Neural cell (in vitro differentiated cells): ENCODE measurements around the gene KCNJ10. TPM values are rescaled to one million over a fixed set of nuclear protein-coding genes. Genes with fewer than 3 reads are reported as not detected.

ENCODE experiments used
- H2AFZ ChIP-seq: fragments of 200-600, 300-800 bp; sonication (generic), shearing (Covaris generic); 2 replicates; pipeline ENCODE4 v1.6.0; 2014; ENCODE audit warnings: low read depth, mild to moderate bottlenecking, antibody characterized with exemption, low read length, moderate library complexity
- H3F3A ChIP-seq: fragments of 200-600 bp; shearing (Covaris generic); 2 replicates; pipeline ENCODE4 v1.6.1; 2016; ENCODE audit warnings: mild to moderate bottlenecking, moderate library complexity, mixed read lengths, antibody characterized with exemption, low read length; ENCODE audit not compliant: insufficient read depth, poor library complexity, severe bottlenecking
- H3K27ac ChIP-seq: fragments of 200-600, 300-800 bp; sonication (generic), shearing (Covaris generic); 2 replicates; pipeline ENCODE4 v1.5.1; 2014; ENCODE audit warnings: mild to moderate bottlenecking, low read length, moderate library complexity
- H3K27me3 ChIP-seq: fragments of 300-800, 200-600 bp; sonication (generic), shearing (Covaris generic); 2 replicates; pipeline ENCODE4 v1.6.0; 2014; ENCODE audit warnings: mild to moderate bottlenecking, low read depth, low read length, moderate library complexity; ENCODE audit not compliant: insufficient read depth
- H3K36me3 ChIP-seq: fragments of 300-800, 200-600 bp; sonication (generic), shearing (Covaris generic); 2 replicates; pipeline ENCODE4 v1.5.1; 2014; ENCODE audit warnings: mild to moderate bottlenecking, antibody characterized with exemption, low read length, moderate library complexity; ENCODE audit not compliant: insufficient read depth
- H3K4me2 ChIP-seq: fragments of 300-800, 200-600 bp; sonication (generic), shearing (Covaris generic); 2 replicates; pipeline ENCODE4 v1.6.0; 2014; ENCODE audit warnings: mild to moderate bottlenecking, low read length
- H3K4me3 ChIP-seq: fragments of 300-800, 200-600 bp; sonication (generic), shearing (Covaris generic); 2 replicates; pipeline ENCODE4 v1.5.1; 2014; ENCODE audit warnings: mild to moderate bottlenecking, low read length, moderate library complexity
- H3K79me2 ChIP-seq: fragments of 200-600 bp; shearing (Covaris generic); replicated peaks from 2 replicates; pipeline ENCODE4 v1.6.0; 2014; ENCODE audit warnings: mild to moderate bottlenecking, low read length, moderate library complexity; ENCODE audit not compliant: insufficient read depth
- H3K9ac ChIP-seq: fragments of 300-800, 200-600 bp; sonication (generic), shearing (Covaris generic); 2 replicates; pipeline ENCODE4 v1.6.1; 2016; ENCODE audit warnings: mild to moderate bottlenecking, low read length, mixed read lengths
- H3K9me2 ChIP-seq: fragments of 200-600 bp; shearing (Covaris generic); 2 replicates; pipeline ENCODE4 v1.6.1; 2016; ENCODE audit warnings: mild to moderate bottlenecking, low read length, mixed read lengths; ENCODE audit not compliant: insufficient read depth
- H3K9me3 ChIP-seq: fragments of 200-600, 300-800 bp; sonication (generic), shearing (Covaris generic); 2 replicates; pipeline ENCODE4 v1.6.1; 2016; ENCODE audit warnings: mild to moderate bottlenecking, mixed run types, low read length, moderate library complexity, mixed read lengths
- H4K20me1 ChIP-seq: fragments of 200-600 bp; shearing (Covaris generic); 2 replicates; pipeline ENCODE4 v1.6.1; 2016; ENCODE audit warnings: mild to moderate bottlenecking, mixed run types; ENCODE audit not compliant: insufficient read depth
- EP300 ChIP-seq: fragments of 450-650 bp; conservative IDR thresholded peaks from 2 replicates; pipeline ENCODE4 v1.6.1; 2014; ENCODE audit warnings: antibody characterized with exemption, mild to moderate bottlenecking, moderate library complexity; ENCODE audit not compliant: poor library complexity, severe bottlenecking
- EZH2 ChIP-seq: fragments of 200-600, 300-800 bp; shearing (Covaris generic), sonication (generic); IDR thresholded peaks from 2 replicates; pipeline ENCODE4 v1.6.1; 2014; ENCODE audit warnings: antibody characterized with exemption, low read length, borderline replicate concordance, mild to moderate bottlenecking; ENCODE audit not compliant: insufficient read depth, poor library complexity, severe bottlenecking
- MXI1 ChIP-seq: fragments of 450-650 bp; conservative IDR thresholded peaks from 2 replicates; pipeline ENCODE4 v1.6.1; 2014; ENCODE audit warnings: antibody characterized with exemption, mild to moderate bottlenecking; ENCODE audit not compliant: poor library complexity, severe bottlenecking
- POLR2AphosphoS5 ChIP-seq: IDR thresholded peaks from 2 replicates; pipeline ENCODE4 v1.6.1; 2012
- RAD21 ChIP-seq: fragments of 450-650 bp; conservative IDR thresholded peaks from 2 replicates; pipeline ENCODE4 v1.6.1; 2014; ENCODE audit warnings: antibody characterized with exemption, mild to moderate bottlenecking, moderate library complexity
- SMC3 ChIP-seq: fragments of 450-650 bp; conservative IDR thresholded peaks from 2 replicates; pipeline ENCODE4 v1.6.1; 2014; ENCODE audit warnings: antibody characterized with exemption, mild to moderate bottlenecking, moderate library complexity; ENCODE audit not compliant: poor library complexity
- TAF1 ChIP-seq: IDR thresholded peaks from 2 replicates; pipeline ENCODE4 v1.6.1; 2012; ENCODE audit warnings: low read depth
- polyA plus RNA-seq: library from polyadenylated mRNA; depleted of rRNA; stranded (reverse); fragments of >200 nt; gene quantifications from 2 replicates; pipeline ENCODE4 v1.2.3, GENCODE V29; 2014
- TF ChIP-seq, protein P1 (sequence below): IDR thresholded peaks from 2 replicates; pipeline ENCODE4 v1.6.1; 2012; ENCODE audit warnings: borderline replicate concordance
- TF ChIP-seq, protein P2 (sequence below): fragments of 450-650 bp; IDR thresholded peaks from 2 replicates; pipeline ENCODE4 v1.5.1; 2014; ENCODE audit warnings: antibody characterized with exemption, mild to moderate bottlenecking, moderate library complexity; ENCODE audit not compliant: poor library complexity, severe bottlenecking

The KCNJ10 gene
- polyA plus RNA-seq, 1 donor from 2014 or later = not detected

- H3K27me3 ChIP-seq = no peaks in the 10 kb centered on the region
- no peaks in the 10 kb centered on the region for H3K9me3 ChIP-seq
- no peaks in the 10 kb centered on the region for H4K20me1 ChIP-seq
Measured at GRCh38 chr1:160009801-160010200, 60.2 kb downstream of the KCNJ10 start.

DNA sequence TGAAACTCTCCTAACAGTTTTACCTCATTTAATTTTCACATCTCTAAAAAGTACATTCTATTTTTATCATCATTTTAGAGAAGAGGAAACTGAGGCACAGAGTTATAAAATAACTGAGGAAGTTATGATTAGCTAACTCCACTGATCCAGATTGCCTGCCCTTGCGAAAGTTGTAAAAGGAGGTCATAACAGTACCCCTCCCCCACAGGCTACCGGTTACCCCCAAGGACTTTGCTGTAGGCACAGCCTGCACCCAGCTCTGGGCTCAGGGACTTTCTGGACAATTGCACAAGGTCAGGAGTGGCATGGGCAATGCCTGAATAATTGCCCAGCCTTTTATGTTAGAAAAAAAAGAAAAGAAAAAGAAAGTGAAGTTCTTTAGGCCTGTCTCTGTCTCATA, 60.9 kb downstream of the KCNJ10 start:
- no peaks in the 10 kb centered on the region for H3K9me2 ChIP-seq

More at GRCh38 chr1:160009801-160010200, 60.2 kb downstream of the KCNJ10 start:
- Histone ChIP-seq H3K9ac (no peak overlapping the region), H2AFZ (no peak overlapping the region), H3F3A (no peaks in the 10 kb centered on the region), H3K36me3 (no peaks in the 10 kb centered on the region), H3K4me2 (no peak overlapping the region), H3K27ac (no peak overlapping the region), H3K9me2 (no peaks in the 10 kb centered on the region), H3K4me3 (no peak overlapping the region), H3K79me2 (no peaks in the 10 kb centered on the region)
- TF ChIP-seq EP300 = no peak
- no peak for TF ChIP-seq POLR2AphosphoS5
- no peak for TF ChIP-seq SMC3
- TF ChIP-seq, protein P1, sequence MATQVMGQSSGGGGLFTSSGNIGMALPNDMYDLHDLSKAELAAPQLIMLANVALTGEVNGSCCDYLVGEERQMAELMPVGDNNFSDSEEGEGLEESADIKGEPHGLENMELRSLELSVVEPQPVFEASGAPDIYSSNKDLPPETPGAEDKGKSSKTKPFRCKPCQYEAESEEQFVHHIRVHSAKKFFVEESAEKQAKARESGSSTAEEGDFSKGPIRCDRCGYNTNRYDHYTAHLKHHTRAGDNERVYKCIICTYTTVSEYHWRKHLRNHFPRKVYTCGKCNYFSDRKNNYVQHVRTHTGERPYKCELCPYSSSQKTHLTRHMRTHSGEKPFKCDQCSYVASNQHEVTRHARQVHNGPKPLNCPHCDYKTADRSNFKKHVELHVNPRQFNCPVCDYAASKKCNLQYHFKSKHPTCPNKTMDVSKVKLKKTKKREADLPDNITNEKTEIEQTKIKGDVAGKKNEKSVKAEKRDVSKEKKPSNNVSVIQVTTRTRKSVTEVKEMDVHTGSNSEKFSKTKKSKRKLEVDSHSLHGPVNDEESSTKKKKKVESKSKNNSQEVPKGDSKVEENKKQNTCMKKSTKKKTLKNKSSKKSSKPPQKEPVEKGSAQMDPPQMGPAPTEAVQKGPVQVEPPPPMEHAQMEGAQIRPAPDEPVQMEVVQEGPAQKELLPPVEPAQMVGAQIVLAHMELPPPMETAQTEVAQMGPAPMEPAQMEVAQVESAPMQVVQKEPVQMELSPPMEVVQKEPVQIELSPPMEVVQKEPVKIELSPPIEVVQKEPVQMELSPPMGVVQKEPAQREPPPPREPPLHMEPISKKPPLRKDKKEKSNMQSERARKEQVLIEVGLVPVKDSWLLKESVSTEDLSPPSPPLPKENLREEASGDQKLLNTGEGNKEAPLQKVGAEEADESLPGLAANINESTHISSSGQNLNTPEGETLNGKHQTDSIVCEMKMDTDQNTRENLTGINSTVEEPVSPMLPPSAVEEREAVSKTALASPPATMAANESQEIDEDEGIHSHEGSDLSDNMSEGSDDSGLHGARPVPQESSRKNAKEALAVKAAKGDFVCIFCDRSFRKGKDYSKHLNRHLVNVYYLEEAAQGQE = no peak
- TF ChIP-seq, protein P2, sequence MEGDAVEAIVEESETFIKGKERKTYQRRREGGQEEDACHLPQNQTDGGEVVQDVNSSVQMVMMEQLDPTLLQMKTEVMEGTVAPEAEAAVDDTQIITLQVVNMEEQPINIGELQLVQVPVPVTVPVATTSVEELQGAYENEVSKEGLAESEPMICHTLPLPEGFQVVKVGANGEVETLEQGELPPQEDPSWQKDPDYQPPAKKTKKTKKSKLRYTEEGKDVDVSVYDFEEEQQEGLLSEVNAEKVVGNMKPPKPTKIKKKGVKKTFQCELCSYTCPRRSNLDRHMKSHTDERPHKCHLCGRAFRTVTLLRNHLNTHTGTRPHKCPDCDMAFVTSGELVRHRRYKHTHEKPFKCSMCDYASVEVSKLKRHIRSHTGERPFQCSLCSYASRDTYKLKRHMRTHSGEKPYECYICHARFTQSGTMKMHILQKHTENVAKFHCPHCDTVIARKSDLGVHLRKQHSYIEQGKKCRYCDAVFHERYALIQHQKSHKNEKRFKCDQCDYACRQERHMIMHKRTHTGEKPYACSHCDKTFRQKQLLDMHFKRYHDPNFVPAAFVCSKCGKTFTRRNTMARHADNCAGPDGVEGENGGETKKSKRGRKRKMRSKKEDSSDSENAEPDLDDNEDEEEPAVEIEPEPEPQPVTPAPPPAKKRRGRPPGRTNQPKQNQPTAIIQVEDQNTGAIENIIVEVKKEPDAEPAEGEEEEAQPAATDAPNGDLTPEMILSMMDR = no peak
- TF ChIP-seq EZH2 = no peak
- TF ChIP-seq TAF1 = no peak
- no peak for TF ChIP-seq RAD21
- TF ChIP-seq MXI1 = no peak

More for the DNA sequence above, 60.9 kb downstream of the KCNJ10 start:
- Histone ChIP-seq H4K20me1 (no peaks in the 10 kb centered on the region), H3K9ac (no peak overlapping the region), H3K79me2 (no peaks in the 10 kb centered on the region), H3K9me3 (no peaks in the 10 kb centered on the region), H3K36me3 (no peaks in the 10 kb centered on the region), H3K27ac (no peak overlapping the region), H3K4me3 (no peak overlapping the region), H3F3A (no peaks in the 10 kb centered on the region), H3K4me2 (no peak overlapping the region), H3K27me3 (no peaks in the 10 kb centered on the region), H2AFZ (no peak overlapping the region)
- TF ChIP-seq EP300 (no peak), MXI1 (no peak), RAD21 (no peak), TAF1 (no peak), POLR2AphosphoS5 (no peak), SMC3 (no peak), EZH2 (no peak)
- TF ChIP-seq, protein P2 = no peak
- TF ChIP-seq, protein P1 = no peak
